NCI-H1930 (cell line): Measurements from ENCODE around the gene GAK.

Experiments
- DNase-seq, 2 experiments: peaks; one replicate each; lab custom pipeline; 2025; lab: John Stamatoyannopoulos, UW

Gene GAK

DNA sequence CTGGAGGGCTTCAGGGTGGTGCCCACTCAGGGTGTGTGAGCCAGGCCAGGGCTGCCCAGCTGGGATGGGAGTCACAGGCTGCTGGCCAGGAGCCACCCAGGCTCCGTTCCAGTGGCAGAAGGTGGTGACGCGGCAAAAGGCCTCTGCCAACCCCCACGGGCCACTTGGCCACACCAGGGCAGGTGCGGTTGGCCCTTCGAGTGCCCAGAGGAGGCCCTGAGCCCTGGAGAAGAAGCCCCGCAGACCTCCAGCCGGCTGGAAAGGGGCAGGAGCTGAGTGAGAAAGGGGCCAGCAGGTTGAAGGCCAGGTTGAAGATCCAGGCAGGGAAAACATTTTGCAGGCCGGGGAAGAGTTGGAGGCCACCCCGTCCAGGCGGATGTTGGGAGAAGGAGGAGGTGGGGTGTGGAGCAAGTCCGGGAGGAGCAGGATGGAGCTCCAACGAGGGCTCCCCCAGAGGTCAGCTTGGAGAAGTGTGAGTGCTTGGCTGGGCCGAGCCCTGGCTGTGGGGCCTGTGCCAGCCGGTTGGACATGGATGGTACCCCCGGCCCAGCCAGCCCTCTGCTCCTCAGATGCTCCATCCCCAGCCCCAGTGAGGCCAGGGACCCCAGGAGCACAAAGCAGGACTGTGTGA lies 103.4 kb downstream of the GAK start:
- no peak for DNase-seq

DNA sequence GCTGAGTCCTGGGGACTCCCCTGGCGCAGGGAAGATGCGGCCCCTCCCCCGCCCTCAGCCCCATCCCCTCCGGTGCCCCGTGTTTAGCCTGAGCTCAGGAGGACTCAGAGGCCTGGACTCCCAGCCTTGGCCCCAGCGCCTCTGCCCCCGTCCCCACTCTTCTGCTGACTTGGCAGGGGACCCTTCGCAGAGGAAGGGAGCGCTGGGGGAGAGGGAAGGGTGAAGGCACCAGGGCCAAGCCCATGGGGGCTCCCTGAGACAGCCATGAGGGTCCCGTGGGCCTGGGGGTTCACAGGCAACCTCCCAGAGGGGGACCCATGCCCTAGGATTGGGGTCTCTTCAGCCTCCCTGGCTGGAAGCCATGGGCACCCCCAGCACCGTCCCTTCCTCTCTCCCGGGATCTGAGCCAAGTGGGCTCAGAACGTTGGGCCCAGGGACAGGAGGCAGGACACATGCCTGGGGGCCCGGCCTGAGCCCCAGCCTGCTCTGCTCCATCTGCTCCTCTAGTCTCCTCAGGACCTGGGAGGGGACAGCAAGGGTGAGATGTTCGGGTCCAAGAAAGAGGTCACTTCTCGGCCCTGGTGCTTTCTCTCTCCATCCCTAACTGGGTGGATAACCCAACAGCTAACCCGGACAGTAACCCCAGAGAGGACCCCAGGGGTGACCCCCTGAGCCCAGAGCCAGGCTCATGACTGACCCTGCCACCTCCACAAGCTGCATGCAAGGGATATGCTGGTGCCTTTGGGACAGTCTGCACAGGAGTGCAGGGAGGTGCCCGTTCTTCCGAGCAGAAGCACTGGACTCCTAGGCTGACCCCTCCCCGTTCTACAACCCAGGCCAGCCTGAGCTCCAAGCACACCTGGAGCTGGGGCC lies 104.7 kb downstream of the GAK start:
- no peak for DNase-seq

DNA sequence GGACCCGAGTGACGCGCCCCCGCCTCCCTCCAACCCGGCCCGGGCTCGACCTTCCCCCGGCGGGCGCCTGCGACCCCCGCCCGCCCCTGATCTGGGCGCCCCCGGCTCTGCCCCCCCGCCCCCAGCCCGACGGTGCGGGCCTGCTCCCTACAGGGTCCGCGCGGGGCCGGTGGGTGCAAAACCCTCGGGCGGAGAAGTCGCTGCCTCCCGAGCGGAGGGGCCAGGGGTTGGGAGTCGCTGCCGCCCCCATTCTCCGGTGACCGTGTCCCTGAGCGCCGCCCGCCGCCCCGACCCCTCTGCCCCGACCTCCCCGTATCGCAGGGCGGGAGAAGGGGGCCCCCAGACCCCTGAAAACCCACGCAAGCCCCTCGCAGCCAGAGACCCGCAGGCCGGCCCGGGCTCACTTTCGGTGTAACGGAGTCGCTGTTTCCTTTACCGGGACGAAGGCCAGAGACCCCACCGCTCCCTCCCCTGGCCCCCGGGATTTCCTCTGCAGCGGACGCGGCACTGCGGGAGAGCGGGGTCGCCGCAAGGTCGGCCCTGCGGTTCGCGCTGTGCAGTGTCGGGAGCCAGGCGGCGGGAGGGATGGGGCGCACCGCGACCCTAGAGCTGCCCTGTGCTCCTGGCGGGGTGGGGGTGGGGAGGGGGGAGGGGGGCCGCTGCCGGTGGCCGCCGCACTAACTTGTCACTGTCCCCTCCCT lies 105.5 kb downstream of the GAK start:
- DNase-seq: peak in 1 of 2 experiments; percentile 39

DNA sequence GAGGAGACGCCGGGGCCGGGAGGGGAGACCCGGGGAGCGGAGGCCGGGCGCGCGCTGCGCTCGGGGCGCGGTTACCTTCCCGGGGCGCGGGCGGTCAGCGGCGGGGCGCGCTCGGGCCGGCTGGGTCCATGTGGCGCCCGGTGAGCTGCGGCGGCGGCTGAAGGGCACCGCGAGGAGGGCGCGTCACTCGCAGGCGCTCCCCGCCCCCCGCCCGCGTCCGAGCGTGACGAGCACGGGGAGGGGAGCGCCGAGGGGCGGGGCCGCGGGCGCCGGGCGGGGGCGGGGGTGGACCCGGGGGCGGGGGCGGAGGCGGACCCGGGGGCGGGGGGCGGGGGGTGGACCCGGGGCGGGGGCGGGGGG lies 106.2 kb downstream of the GAK start, which contains the start of gene CPLX1:
TSS of gene CPLX1 (minus strand) at position 159 of the 360 bp plus-strand sequence. CDS start 1,607 bp downstream, outside the sequence.
- DNase-seq: peak; percentile 53 to 68

DNA sequence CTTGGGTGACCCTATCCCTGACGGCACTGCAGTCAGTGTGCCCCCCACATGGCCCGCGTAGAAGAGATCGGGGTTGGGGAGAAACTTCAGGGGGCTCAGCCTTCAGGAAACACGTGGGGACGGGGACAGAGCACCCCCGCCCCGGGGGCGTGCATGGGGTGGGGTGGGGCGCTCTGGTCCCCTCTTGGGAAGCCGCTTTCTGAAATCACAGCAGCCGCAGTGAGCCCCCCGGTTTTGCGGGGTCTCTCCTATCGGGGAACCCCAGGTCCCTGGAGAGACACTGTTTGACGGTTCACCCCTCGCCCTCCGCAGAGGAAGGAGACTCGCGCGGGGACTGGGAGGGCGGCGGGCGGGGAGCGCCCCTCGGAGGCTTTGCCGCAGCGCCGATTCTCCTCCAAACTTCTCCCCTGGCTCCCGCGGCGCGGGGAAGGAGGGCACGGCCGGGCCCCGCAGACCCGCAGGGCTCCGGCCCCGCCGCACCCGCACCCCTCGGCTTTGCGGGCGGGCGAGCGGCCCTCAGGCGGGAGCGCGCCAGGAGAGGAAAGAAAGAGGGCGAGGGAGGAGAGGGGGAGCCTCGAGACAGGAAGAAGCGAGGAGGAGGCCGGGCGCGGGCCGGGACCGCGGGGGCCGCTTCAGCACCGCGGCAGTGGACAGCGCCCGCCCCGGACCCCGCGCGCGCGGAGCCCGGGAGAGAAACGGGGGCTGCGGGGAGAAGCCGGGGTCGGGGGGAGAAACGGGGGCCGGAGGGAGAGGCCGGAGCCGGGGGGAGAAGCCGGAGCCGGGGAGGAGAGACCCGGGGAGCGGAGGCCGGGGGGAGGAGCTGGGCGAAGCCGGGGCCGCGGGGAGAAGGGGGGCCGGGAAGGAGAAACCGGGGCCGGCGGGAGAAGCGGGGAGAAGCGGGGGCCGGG lies 106.8 kb downstream of the GAK start:
- no peak for DNase-seq

DNA sequence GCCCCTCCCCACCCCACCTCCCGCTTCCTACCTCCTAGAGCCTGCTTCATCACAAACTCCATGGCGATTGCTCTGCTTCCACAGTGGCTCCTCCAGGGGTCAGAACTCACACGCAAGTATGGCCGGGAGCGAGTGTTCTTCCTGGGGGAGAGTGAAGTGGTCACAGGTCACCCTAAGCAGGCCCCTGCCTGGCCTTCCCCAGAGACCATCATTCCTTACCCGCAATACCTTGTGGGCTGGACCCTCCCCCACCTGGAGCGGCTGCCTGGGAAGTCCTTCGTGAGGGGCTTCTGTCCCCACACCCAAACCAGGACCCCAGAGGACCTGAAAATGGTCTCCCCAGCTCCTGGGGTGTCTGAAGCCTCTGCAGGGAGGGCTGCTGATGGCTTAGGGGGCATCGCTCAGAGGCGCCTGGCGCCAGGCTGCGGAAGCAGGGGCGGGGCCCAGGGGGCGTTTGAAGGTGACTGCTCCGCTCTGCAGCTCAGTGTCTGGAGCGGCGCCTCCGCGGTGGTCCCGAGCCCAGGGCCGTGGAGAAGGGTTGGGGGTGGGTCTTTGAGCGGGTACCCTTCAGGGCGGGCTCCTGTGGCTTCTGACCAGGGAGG lies 107.6 kb downstream of the GAK start:
- DNase-seq: no peak

DNA sequence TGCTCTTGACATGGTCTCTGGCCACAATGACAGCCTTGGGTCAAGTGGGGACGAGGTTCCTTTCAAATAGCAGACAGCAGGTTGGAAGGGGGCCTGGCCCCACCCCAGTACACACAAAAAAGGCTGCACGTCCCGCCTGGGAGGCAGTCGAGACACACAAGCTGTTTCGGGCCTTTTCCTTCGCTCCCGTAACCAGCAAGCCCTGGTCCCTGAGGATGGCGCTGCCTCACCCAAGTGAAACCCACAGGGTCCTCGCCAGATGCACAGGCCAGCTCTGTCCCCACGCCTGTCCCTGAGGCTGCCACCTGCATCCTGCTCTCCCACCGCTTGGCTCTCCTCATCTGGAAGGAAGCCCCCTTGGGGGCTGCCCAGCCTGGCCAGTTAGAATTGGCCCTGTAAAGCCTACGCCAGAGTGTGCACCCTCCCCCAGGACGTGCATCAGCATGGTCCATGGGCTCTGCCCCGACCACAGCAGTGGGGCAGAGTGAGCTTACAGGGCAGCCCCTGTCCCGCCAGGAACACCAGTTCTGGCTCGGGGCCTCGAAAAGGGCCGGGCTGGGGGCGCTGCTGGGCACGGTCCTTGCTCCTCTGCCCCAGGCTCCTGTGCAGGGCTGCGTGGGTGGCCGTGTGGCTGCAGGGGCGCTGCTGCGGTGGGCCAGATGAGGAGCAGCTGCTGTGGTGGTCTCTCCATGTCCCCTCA lies 108.2 kb downstream of the GAK start:
- DNase-seq: no peak

DNA sequence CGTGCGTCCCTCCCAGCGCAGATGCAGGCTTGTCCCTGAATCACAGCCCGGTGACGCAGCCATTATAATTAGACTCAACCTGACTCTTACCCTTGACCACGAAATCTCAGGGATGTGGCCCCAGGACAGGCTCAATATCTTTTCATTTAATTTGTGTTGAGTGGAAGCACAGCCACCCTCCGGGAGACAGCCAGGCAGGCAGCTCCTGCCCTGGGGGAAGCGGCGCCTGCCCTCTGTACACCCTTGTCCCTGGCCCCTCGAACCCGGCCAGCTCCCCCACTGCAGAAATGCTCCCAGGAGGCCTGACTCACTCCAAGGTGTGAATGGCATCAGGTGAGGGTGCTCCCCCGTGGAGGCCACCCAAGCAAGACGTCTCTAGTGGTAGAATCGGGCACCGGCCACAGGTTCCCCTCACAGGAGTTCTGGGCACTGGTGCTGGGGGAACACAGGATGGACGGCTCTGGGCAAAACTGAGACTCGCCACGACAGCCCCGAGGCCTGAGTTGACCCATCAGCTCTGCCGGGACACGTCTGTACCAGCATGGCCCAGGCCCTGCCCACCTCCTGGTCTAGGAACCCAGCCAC lies 108.8 kb downstream of the GAK start:
- DNase-seq: no peak

DNA sequence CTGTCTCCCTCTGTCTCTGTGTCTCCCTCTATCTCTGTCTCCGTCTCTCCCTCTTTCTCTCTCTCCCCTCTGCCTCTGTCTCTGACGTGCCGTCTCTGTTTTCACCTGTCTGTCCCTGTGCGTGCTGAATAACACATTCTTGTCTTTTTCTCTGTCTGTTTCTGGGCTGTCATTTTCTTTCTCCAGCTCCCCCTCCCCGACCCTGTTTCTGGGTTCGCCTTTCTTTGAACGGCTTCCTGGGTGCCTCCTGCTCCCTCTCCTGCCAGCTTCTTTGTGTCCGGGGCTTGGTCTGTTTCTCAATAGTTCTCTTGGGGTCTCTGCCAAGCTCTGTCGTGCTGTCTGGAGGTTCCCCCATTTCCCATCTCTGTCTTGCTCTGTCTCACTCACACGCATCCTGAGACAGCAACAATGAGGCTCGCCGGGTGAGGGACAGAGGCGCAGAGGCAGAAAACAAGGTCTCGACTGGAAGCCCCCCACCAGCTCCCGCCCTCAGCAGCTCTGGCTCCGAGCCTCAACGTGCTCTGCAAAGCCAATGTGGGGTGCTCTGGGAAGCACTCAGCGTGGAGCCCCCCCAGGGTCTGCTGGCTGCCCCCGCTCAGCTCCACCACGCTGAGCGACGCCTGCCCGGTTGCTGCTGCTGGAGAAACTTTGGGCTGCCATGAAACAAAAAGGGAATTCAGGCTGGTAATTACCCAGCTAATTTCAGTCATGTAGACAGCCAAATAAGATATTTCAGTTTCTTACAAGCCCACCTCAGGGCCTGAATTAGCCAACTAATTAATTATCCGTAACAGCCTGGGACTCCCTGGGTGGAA lies 109.5 kb downstream of the GAK start:
- no peak for DNase-seq

DNA sequence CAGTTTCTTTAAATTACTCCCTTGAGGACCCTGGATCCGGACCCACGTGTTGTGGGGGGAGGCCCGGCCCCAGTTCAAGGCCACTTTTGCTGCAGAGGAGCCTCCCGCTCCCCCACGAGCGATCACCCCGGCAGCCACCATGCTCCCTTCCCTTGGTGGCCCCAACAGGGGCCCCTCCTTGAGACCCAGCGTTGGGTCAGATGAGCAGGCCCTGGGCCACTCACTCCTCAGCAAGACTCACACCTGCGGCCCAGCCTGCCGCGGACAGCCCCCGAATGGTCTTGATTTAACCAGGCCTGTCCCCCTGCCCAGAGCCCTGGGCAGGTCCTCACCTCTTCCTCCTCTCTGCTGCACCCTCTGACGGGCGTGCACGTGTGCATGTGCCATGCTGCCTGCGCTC lies 110.5 kb downstream of the GAK start:
- DNase-seq: no peak

DNA sequence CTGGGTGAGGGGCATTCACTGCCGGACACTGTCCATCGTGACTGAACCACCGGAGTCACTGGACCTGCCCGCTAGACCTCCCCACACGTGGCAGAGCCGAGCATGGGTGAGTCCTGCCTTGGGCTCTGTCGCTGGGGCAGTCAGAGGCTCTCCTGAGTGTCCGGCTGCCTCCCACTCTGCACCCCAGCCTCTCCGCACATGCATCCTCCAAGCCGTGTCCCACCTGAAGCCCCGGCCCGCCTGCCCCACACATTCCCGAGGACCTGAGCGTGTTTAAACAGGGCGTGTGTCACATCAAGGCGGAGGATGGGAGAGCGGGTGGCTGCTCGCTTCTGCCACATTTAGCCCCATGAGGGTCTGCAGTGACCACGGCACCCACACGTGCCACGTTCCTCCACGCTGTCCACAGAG lies 110.9 kb downstream of the GAK start:
- no peak for DNase-seq

DNA sequence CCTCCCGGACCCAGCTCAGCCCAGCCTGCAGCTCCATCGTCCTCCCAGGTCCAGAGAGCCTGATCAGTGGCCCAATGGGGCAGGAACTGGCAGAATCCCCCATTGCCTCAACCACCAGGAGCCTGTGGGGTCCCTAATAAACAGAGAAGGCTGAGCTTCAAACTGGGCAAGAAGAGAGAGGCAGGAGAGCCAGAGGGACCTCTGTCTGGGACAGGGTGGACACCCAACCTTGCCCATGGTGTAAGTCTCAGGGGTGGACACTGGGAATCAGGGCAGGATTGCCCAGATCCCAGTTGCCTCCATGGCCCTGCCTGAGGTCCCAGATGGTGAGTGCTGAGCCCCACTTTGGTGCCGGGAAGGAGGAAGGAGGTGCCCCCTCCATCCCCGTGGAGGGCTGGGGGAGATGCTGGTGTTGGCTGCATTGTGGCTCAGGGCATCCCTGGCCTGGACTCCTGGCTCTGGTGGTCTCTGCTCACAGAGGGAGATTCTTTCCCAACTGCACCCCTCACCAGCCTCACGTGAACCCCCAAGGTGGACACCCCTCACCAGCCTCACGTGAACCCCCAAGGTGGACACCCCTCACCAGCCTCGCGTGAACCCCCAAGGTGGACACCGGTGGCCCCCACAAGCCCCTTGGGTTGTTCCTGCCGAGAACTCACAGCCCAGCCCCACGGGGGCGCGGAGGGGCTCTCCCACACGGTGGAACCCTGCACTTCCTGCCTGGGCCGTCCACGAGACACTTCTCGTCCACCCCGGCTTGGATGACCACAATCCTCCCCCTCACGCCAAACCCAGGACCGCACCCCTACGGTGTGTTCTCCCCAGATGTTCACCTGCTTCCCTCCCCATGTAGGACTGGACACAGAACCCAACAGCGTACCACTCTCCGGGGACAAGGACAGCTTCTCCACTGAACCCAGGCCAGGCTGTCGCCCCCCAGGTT lies 111.6 kb downstream of the GAK start:
- DNase-seq: no peak

DNA sequence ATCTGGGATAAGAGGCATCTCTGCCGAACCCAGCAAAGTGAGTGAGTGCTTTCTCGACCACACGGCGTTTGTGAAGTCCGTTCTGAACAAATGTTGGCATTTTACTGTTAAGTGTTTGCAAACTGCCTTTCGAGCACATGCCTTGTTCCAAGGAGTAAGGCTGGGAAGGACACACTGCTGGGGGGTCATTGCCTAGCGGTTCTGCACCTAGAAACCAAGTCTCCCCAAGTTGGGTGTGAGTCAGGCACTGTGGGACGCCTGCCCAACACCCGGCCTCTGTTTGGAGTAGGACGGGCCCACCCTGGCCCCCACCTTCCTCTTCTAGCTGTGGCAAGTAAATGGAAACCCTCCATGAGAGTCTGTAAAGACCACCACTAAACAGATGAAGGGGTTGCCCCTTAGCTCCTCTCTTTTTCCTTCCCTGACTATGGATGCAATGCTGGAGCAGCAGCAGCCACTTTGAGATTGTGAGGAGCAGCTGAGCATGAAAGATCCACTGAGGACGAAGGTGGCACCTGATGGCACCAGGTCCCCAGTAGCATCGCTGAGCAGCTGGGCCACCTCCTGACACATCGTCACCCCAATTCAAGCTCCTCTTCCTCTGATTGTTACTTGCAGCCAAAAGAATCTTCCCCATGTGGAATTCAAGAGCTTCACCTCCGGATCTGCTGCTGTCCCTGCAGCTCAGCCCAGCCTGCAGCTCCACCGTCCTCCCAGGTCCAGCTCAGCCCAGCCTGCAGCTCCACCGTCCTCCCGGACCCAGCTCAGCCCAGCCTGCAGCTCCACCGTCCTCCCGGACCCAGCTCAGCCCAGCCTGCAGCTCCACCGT lies 112.5 kb downstream of the GAK start:
- no peak for DNase-seq

DNA sequence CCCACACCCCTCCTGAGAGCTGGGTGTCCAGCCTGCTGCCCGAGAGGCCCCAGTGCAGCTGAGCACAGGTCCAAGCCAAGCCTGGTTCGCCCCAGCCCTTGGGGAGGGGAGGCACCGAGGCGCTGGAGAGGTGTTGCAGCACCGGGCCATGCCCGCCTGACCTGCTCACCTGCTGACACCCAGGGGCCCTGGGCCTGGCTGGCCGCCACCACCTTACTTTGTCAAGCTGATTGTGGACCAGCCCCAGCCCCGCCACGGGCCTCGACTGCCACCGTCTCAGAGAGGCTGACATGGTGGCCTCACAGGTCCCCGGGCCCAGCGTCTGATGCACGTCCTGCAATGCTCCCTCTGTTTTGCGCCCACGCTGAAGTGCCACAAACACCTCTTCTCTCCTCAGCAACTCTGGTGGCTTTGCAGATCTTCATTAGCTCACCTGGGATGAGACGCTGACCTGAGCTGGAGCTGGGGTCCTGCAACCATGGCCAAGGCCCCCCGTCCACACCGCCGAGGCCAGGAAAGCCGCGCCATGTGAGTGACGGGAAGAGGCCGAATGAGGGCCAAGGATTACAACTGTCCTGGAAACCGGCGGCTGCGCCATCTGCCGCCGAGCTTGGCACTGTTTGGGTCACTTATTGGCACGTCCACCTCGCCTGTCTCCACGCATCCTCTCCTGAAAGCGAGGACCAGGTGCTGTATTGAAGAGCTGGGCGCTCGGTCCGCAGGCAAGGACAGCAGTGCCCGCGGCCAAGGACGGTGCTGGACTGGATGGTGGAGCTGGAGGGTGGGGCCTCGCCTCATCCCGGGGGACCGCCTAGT lies 113.8 kb downstream of the GAK start:
- DNase-seq: no peak

DNA sequence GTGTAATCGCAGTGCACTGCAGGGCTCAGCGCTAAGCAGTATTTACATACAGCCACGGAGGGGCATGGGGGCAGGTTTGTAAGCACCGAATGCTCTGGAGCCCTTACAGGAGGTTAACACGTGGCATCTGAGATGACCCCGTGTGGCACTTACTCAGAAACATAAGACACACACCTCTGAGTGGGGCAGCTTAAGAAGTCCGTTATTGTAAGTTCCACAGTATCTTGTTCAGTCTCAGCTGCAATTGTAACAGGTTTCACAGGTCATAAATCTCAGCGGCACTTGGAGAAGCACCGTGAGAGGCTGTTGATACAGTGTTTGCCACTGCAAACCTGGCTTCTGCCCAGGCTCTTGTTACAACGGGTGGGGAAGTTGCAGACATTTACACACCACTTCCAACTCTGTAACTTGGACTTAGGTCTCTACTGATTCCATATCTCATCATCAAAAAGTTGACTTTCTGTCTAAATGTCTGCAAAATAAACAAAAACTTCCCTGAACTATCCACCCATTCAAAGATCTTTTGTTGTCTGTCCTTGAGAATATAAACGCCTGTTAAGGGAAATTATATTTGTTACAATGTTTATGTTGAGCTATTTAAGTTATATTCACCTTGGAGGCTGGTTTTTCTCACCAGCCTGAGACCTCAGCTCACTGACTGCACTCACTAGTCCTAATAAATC lies 116.5 kb downstream of the GAK start:
- no peak for DNase-seq

DNA sequence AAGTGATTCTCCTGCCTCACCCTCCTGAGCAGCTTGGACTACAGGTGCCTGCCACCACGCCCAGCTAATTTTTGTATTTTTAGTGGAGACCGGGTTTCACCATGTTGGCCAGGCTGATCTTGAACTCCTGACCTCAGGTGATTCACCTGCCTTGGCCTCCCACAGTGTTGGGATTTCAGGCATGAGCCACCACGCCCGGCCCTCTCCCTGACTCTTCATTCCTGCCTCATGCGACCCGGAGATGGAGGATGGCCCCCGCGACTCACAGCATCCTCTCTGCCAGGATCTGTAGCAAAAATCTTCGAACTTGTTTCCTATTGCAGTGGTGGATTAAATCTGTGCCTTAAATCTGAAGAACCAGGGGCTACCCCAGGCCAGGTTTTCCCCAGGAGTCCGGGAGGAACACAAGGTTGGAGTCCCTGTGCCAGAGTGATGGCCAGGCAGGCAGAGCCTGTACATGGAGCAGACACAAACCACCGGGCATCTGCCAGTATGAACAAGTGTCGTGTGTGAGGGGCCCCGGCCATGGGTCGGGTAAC lies 117.7 kb downstream of the GAK start:
- DNase-seq: no peak
